ENCODE measurements around the gene MRPS26.

MRPS26 gene

GRCh38 chr20:3092611-3093379 lies 46.9 kb downstream of the MRPS26 start:
- TF ChIP-seq BACH2 (CRISPR knock-in tag; IDR thresholded peaks at IDR 0.05; ENCODE audit: borderline replicate concordance) (no peak), ZNF8 (CRISPR knock-in tag; IDR thresholded peaks at IDR 0.05) (no peak), ZFP3 (CRISPR knock-in tag; IDR thresholded peaks at IDR 0.05) (no peak), ZFP30 (CRISPR knock-in tag; IDR thresholded peaks at IDR 0.05) (no peak)
- no peak for ATAC-seq

GRCh38 chr20:3093861-3094361 lies 48.1 kb downstream of the MRPS26 start:
- TF ChIP-seq ZNF70 (CRISPR knock-in tag; IDR thresholded peaks at IDR 0.05) (no peak), ZNF565 (CRISPR knock-in tag; conservative IDR thresholded peaks at IDR 0.05; ENCODE audit: low read depth) (no peak), ZFP30 (CRISPR knock-in tag; IDR thresholded peaks at IDR 0.05) (no peak), ZFP3 (CRISPR knock-in tag; IDR thresholded peaks at IDR 0.05) (no peak), BACH2 (CRISPR knock-in tag; IDR thresholded peaks at IDR 0.05; ENCODE audit: borderline replicate concordance) (no peak), OSR1 (CRISPR knock-in tag; IDR thresholded peaks at IDR 0.05) (no peak), SNAI2 (CRISPR knock-in tag; IDR thresholded peaks at IDR 0.05) (no peak), ESRRG (CRISPR knock-in tag; IDR thresholded peaks at IDR 0.05) (no peak), GLIS3 (CRISPR knock-in tag; IDR thresholded peaks at IDR 0.05) (no peak), CSDC2 (CRISPR knock-in tag; IDR thresholded peaks at IDR 0.05) (no peak), TCF4 (CRISPR knock-in tag; IDR thresholded peaks at IDR 0.05; ENCODE audit: borderline replicate concordance) (no peak)
- TF ChIP-seq, protein P1, sequence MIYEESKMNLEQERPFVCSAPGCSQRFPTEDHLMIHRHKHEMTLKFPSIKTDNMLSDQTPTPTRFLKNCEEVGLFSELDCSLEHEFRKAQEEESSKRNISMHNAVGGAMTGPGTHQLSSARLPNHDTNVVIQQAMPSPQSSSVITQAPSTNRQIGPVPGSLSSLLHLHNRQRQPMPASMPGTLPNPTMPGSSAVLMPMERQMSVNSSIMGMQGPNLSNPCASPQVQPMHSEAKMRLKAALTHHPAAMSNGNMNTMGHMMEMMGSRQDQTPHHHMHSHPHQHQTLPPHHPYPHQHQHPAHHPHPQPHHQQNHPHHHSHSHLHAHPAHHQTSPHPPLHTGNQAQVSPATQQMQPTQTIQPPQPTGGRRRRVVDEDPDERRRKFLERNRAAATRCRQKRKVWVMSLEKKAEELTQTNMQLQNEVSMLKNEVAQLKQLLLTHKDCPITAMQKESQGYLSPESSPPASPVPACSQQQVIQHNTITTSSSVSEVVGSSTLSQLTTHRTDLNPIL (CRISPR knock-in tag; IDR thresholded peaks at IDR 0.05; ENCODE audit: low read depth), result no peak
- TF ChIP-seq, protein P2, sequence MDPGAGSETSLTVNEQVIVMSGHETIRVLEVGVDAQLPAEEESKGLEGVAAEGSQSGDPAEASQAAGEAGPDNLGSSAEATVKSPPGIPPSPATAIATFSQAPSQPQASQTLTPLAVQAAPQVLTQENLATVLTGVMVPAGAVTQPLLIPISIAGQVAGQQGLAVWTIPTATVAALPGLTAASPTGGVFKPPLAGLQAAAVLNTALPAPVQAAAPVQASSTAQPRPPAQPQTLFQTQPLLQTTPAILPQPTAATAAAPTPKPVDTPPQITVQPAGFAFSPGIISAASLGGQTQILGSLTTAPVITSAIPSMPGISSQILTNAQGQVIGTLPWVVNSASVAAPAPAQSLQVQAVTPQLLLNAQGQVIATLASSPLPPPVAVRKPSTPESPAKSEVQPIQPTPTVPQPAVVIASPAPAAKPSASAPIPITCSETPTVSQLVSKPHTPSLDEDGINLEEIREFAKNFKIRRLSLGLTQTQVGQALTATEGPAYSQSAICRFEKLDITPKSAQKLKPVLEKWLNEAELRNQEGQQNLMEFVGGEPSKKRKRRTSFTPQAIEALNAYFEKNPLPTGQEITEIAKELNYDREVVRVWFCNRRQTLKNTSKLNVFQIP (CRISPR knock-in tag; IDR thresholded peaks at IDR 0.05; ENCODE audit: borderline replicate concordance, low read depth), result no peak
- ATAC-seq, result no peak

GRCh38 chr20:3094848-3095629 lies 49.2 kb downstream of the MRPS26 start:
- ATAC-seq, result no peak
- TF ChIP-seq ZFP3 (CRISPR knock-in tag; IDR thresholded peaks at IDR 0.05) (no peak), ZC3H10 (CRISPR knock-in tag; IDR thresholded peaks at IDR 0.05) (no peak), BACH2 (CRISPR knock-in tag; IDR thresholded peaks at IDR 0.05; ENCODE audit: borderline replicate concordance) (no peak), ESRRG (CRISPR knock-in tag; IDR thresholded peaks at IDR 0.05) (no peak), SNAI2 (CRISPR knock-in tag; IDR thresholded peaks at IDR 0.05) (no peak), GLIS3 (CRISPR knock-in tag; IDR thresholded peaks at IDR 0.05) (no peak), PATZ1 (CRISPR knock-in tag; IDR thresholded peaks at IDR 0.05; ENCODE audit: borderline replicate concordance) (no peak), PPARA (CRISPR knock-in tag; IDR thresholded peaks at IDR 0.05; ENCODE audit: borderline replicate concordance) (no peak), ZNF8 (CRISPR knock-in tag; IDR thresholded peaks at IDR 0.05) (no peak), ARNTL (CRISPR knock-in tag; IDR thresholded peaks at IDR 0.05; ENCODE audit: borderline replicate concordance, low read depth) (no peak), ZNF70 (CRISPR knock-in tag; IDR thresholded peaks at IDR 0.05) (no peak), TCF4 (CRISPR knock-in tag; IDR thresholded peaks at IDR 0.05; ENCODE audit: borderline replicate concordance) (no peak), ZFP30 (CRISPR knock-in tag; IDR thresholded peaks at IDR 0.05) (no peak)
- TF ChIP-seq, protein P2 (CRISPR knock-in tag; IDR thresholded peaks at IDR 0.05; ENCODE audit: borderline replicate concordance, low read depth), result no peak
- TF ChIP-seq, protein P1 (CRISPR knock-in tag; IDR thresholded peaks at IDR 0.05; ENCODE audit: low read depth), result no peak
- TF ChIP-seq, protein P3, sequence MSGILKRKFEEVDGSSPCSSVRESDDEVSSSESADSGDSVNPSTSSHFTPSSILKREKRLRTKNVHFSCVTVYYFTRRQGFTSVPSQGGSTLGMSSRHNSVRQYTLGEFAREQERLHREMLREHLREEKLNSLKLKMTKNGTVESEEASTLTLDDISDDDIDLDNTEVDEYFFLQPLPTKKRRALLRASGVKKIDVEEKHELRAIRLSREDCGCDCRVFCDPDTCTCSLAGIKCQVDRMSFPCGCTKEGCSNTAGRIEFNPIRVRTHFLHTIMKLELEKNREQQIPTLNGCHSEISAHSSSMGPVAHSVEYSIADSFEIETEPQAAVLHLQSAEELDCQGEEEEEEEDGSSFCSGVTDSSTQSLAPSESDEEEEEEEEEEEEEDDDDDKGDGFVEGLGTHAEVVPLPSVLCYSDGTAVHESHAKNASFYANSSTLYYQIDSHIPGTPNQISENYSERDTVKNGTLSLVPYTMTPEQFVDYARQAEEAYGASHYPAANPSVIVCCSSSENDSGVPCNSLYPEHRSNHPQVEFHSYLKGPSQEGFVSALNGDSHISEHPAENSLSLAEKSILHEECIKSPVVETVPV (CRISPR knock-in tag; IDR thresholded peaks at IDR 0.05), result no peak
